HepG2 (cell line): Measurements from ENCODE around the gene TBCD. TPM values are rescaled to one million over a fixed set of nuclear protein-coding genes. Genes with fewer than 3 reads are reported as not detected.

Experiments used
- ARID2 ChIP-seq: sonication (generic); formaldehyde crosslinking; IDR thresholded peaks from 2 replicates; pipeline ENCODE4 v1.8.1; 2022; ENCODE audit warnings: mild to moderate bottlenecking, missing genetic modification reagents, borderline replicate concordance
- HNRNPL ChIP-seq: fragments of 200-400 bp; formaldehyde crosslinking; IDR thresholded peaks from 2 replicates; pipeline ENCODE4 v1.6.1; 2017; ENCODE audit warnings: mild to moderate bottlenecking, low read depth, low read length
- IKZF4 ChIP-seq: sonication (generic); formaldehyde crosslinking; IDR thresholded peaks from 2 replicates; pipeline ENCODE4 v1.5.1; 2020; ENCODE audit warnings: borderline replicate concordance, mild to moderate bottlenecking, low read depth, missing genetic modification reagents; ENCODE audit errors: not compliant biosample characterization
- MBD4 ChIP-seq: IDR thresholded peaks from 2 replicates; pipeline ENCODE4 v1.6.1; 2012; ENCODE audit warnings: low read length, inconsistent platforms, borderline replicate concordance
- NFIB ChIP-seq: sonication (generic); formaldehyde crosslinking; IDR thresholded peaks from 2 replicates; pipeline ENCODE4 v1.9.0; 2021; ENCODE audit warnings: missing genetic modification reagents, mild to moderate bottlenecking, borderline replicate concordance
- PRPF4 ChIP-seq: fragments of 200-400 bp; formaldehyde crosslinking; IDR thresholded peaks from 2 replicates; pipeline ENCODE4 v1.6.1; 2016; ENCODE audit warnings: low read length, low read depth; ENCODE audit not compliant: poor library complexity, severe bottlenecking
- RAD21 ChIP-seq: fragments of 450-650 bp; formaldehyde crosslinking; IDR thresholded peaks from 2 replicates; pipeline ENCODE4 v1.5.0; 2020; ENCODE audit warnings: mild to moderate bottlenecking
- SNAPC4 ChIP-seq: sonication (generic); formaldehyde crosslinking; IDR thresholded peaks from 2 replicates; pipeline ENCODE4 v1.4.0; 2020; ENCODE audit warnings: mild to moderate bottlenecking, missing genetic modification reagents
- SPEN ChIP-seq: sonication (generic); formaldehyde crosslinking; IDR thresholded peaks from 2 replicates; pipeline ENCODE4 v1.5.1; 2020; ENCODE audit warnings: low read depth, mild to moderate bottlenecking, missing genetic modification reagents
- STAT5B ChIP-seq: sonication (generic); formaldehyde crosslinking; IDR thresholded peaks from 2 replicates; pipeline ENCODE4 v1.4.0; 2020; ENCODE audit warnings: missing genetic modification reagents
- ZBTB26 ChIP-seq: IDR thresholded peaks from 2 replicates; pipeline ENCODE4 v1.6.1; 2016; ENCODE audit warnings: missing compliant biosample characterization, missing genetic modification reagents, borderline replicate concordance
- ZBTB38 ChIP-seq: sonication (generic); formaldehyde crosslinking; IDR thresholded peaks from 2 replicates; pipeline ENCODE4 v1.5.1; 2020; ENCODE audit warnings: mild to moderate bottlenecking, missing genetic modification reagents
- ZBTB39 ChIP-seq: sonication (generic); formaldehyde crosslinking; IDR thresholded peaks from 2 replicates; pipeline ENCODE4 v1.5.0; 2020; ENCODE audit warnings: missing genetic modification reagents
- ZNF512 ChIP-seq: sonication (generic); formaldehyde crosslinking; IDR thresholded peaks from 2 replicates; pipeline ENCODE4 v1.4.0; 2020; ENCODE audit warnings: mild to moderate bottlenecking, missing genetic modification reagents
- ZNF891 ChIP-seq: sonication (generic); formaldehyde crosslinking; IDR thresholded peaks from 2 replicates; pipeline ENCODE4 v1.5.0; 2020; ENCODE audit warnings: mild to moderate bottlenecking, missing genetic modification reagents
- polyA plus RNA-seq, 8 experiments: library from polyadenylated mRNA; depleted of rRNA in 3 of 8; stranded (reverse) in 7 of 8; unstranded in 1 of 8; fragments of >200 nt; fragmentation: Illumina TruSeq in 4 of 8; extraction: Trizol in 4 of 8; gene quantifications; 2 replicates each; pipeline versions ENCODE4 v1.2.1 to v1.2.3, GENCODE V29; 2011 to 2016; ENCODE audit warnings: low read depth in 4 of 8, missing spikeins in 1 of 8, mixed read lengths in 1 of 8; ENCODE audit not compliant: insufficient read depth in 1 of 8
- total RNA-seq, 5 experiments: library from RNA; depleted of rRNA; stranded (reverse); fragments of >200 nt; fragmentation: Illumina TruSeq; extraction: Trizol; gene quantifications; 2 replicates each; pipeline ENCODE4 v1.2.3, GENCODE V29; 2016; ENCODE audit warnings: low read depth in 1 of 5
- TF ChIP-seq, protein P1 (sequence below): IDR thresholded peaks from 2 replicates; pipeline ENCODE4 v1.6.1; 2018; ENCODE audit warnings: missing genetic modification reagents, mild to moderate bottlenecking, missing compliant biosample characterization

TBCD gene
- total and polyA plus RNA-seq, 2 of the 13 experiments (the other 11 are each of a cell fraction or from before 2014, with no cell fraction given), result 33.9 to 54.8 TPM

DNA sequence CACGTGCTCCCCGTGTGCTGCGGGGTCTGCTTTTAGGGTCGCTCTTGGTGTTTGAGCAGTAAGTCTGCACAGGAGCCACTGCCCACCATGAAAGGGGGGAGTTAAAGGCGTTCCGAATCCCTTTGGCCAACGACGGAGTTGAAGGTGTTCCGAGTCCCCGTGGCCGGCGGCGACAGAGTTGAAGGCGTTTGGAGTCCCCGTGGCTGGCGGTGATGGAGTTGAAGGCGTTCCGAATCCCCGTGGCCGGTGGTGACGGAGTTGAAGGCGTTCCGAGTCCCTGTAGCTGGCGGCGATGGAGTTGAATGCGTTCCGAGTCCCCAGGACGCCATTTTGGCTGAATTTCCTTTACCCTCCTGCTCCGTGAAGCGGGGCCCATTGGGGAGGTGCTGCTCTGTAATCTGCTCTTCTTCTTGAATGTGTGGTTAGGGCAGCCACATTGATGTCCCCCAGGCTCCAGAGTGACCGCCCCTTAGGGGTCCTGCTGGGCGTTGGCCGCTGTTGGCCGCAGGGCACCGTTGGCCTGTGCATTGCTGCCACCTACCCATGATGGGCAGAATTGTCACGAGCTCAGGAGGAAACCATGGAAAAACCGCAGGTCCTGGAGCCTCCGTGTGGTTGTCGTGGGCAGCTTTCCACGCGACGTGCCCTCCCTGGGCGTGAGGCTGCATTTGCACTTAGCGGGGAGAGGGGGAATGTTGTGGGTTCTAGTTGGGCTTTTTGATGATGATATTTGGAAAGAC, 161.6 kb downstream of the TBCD start (continued):
- TF ChIP-seq ZNF891, result no peak
- no peak for TF ChIP-seq MBD4
- TF ChIP-seq NFIB, result no peak
- no peak for TF ChIP-seq ZNF512 (CRISPR knock-in tag)
- no peak for TF ChIP-seq SPEN
- TF ChIP-seq ZBTB26 (CRISPR knock-in tag), result no peak
- no peak for TF ChIP-seq IKZF4 (CRISPR knock-in tag)
- TF ChIP-seq, protein P1, sequence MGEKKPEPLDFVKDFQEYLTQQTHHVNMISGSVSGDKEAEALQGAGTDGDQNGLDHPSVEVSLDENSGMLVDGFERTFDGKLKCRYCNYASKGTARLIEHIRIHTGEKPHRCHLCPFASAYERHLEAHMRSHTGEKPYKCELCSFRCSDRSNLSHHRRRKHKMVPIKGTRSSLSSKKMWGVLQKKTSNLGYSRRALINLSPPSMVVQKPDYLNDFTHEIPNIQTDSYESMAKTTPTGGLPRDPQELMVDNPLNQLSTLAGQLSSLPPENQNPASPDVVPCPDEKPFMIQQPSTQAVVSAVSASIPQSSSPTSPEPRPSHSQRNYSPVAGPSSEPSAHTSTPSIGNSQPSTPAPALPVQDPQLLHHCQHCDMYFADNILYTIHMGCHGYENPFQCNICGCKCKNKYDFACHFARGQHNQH (CRISPR knock-in tag), result no peak
- TF ChIP-seq HNRNPL, result 0 out of 2 replicates have a peak, but pooled peaks have one; percentile 47
- TF ChIP-seq STAT5B (CRISPR knock-in tag), result no peak
- peak; percentile 88 for TF ChIP-seq PRPF4
- TF ChIP-seq SNAPC4 (CRISPR knock-in tag), result no peak
- peak; percentile 81 for TF ChIP-seq RAD21 (CRISPR knock-in tag)
- peak; percentile 98 for TF ChIP-seq ZBTB38 (CRISPR knock-in tag)
- no peak for TF ChIP-seq ZBTB39 (CRISPR knock-in tag)
- TF ChIP-seq ARID2 (CRISPR knock-in tag), result no peak
